Measurements from ENCODE around the gene POC1B.

Gene POC1B

DNA sequence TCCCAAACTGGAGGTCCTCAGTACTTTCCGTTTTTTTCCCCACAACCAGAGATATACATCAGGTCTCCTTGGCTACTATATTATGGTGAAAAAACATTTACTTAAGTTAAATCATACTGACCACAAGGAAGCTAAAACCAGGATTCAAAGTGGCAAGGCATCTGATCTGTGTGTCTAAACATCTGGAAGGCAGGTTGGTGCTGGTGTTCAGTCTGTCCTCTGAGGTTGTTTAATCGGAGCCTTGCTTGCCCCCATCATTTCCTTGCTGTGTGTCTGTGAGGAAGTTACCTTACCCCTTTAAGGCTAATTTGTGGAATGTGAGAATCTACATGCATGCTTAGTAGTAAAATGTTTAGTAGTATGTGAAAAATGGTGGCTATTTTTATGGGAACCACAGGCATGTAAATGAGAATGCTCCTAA, 76.9 kb downstream of the POC1B start:
- no peak overlapping the region for H3K4me3 ChIP-seq (ENCODE audit: low read depth, low read length)
- peak; percentile 43 for DNase-seq (ENCODE audit: low read depth)
- TF ChIP-seq, protein P1, sequence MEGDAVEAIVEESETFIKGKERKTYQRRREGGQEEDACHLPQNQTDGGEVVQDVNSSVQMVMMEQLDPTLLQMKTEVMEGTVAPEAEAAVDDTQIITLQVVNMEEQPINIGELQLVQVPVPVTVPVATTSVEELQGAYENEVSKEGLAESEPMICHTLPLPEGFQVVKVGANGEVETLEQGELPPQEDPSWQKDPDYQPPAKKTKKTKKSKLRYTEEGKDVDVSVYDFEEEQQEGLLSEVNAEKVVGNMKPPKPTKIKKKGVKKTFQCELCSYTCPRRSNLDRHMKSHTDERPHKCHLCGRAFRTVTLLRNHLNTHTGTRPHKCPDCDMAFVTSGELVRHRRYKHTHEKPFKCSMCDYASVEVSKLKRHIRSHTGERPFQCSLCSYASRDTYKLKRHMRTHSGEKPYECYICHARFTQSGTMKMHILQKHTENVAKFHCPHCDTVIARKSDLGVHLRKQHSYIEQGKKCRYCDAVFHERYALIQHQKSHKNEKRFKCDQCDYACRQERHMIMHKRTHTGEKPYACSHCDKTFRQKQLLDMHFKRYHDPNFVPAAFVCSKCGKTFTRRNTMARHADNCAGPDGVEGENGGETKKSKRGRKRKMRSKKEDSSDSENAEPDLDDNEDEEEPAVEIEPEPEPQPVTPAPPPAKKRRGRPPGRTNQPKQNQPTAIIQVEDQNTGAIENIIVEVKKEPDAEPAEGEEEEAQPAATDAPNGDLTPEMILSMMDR (conservative IDR thresholded peaks at IDR 0.05; ENCODE audit: low read depth, low read length), result no peak

DNA sequence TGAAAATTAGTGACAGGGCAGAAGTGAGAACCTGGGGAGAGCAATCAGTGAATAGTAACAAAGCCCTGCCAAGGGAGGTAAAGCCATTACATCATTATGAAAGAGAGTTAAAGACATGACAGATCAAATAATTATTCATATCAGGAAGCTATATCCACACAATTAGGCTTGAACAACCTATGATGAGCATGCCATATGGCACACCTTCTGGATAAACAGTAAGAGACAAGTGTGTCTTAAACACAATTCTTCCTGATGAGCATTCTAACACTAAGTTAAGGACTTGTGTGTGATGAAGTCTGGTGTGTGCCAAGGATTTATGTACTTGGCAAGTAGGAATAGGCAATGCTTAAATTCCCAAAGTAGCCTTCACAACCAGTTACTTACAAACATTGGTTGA, 77.3 kb downstream of the POC1B start:
- no peak overlapping the region for H3K4me3 ChIP-seq (ENCODE audit: low read depth, low read length)
- no peak for DNase-seq (ENCODE audit: low read depth)
- TF ChIP-seq, protein P1 (conservative IDR thresholded peaks at IDR 0.05; ENCODE audit: low read depth, low read length), result no peak

DNA sequence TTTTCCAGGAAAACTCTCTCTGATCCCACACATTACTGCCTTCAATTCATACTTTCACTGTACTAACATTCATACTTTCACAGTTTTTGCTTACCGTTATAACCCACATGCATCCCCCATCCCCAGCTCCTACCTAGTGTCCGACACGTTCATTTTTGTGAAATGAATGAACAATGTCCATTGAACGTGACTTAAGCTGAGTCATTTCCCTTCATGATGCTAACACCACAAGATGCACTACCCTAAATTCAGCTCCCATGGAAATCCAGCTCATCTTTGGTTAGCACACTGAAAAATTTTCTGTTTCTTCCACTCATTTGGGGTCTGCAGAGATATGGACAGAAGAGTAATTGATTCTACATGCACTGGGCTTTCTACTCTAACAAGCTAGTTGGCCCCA, 85.9 kb downstream of the POC1B start:
- TF ChIP-seq, protein P1 (conservative IDR thresholded peaks at IDR 0.05; ENCODE audit: low read depth, low read length), result no peak
- DNase-seq (ENCODE audit: low read depth), result peak; percentile 45
- no peak overlapping the region for H3K4me3 ChIP-seq (ENCODE audit: low read depth, low read length)

DNA sequence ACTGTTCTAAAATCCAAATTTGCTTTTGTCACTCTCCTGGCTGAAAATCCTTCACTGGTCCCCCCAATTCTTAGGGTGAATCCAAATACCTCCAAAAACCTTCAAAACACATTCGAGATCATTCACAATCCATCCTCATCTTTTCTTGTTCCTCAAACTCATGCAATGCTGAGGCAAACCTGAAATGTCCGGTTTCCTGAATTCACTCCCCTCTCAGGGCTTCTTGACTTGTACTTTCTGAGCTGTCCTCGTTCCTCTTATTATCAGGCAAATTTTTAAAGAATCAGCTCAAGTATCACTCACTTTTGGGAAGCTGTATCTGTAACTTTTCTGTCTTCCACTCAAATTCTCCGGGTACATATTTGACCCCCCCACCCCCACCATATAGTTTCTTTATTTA, 88.6 kb downstream of the POC1B start:
- TF ChIP-seq, protein P1 (conservative IDR thresholded peaks at IDR 0.05; ENCODE audit: low read depth, low read length), result no peak
- no peak overlapping the region for H3K4me3 ChIP-seq (ENCODE audit: low read depth, low read length)
- DNase-seq (ENCODE audit: low read depth), result no peak

DNA sequence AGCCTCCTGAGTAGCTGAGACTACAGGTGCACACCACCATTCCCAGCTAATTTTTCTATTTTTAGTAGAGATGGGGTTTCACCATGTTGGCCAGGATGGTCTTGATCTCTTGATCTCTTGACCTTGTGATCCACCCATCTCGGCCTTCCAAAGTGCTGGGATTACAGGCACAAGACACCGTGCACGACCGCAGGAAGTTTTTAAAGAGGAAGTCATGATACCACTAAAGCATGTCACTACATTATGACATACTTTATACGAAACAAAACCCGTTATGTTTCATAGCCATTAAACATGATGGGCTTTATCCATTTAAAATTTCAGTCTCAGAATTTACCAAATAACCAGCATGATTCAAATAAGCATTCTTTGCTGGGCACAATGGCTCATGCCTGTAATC, 89.8 kb downstream of the POC1B start:
- TF ChIP-seq, protein P1 (conservative IDR thresholded peaks at IDR 0.05; ENCODE audit: low read depth, low read length), result no peak
- no peak overlapping the region for H3K4me3 ChIP-seq (ENCODE audit: low read depth, low read length)
- DNase-seq (ENCODE audit: low read depth), result no peak

DNA sequence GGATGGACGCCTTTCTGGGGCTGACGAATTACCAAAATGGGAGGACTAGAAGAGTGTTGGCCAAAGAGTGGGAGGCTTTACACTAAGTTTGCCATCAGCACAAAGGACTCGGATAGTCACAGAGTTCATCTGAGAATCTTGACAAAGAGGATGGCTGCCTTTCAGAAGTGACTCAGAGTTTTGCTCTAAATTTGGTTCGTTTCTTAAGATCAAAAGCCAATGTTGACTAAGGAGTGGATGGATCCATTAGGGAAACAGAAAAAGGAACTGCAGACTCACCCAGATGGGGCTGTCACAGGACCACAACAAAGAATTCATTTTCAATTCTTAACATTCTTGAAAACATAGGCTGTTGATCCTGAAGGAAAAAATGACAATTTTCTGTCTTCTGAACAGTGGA, 92.2 kb downstream of the POC1B start:
- no peak for DNase-seq (ENCODE audit: low read depth)
- TF ChIP-seq, protein P1 (conservative IDR thresholded peaks at IDR 0.05; ENCODE audit: low read depth, low read length), result no peak
- H3K4me3 ChIP-seq (ENCODE audit: low read depth, low read length), result no peak overlapping the region

DNA sequence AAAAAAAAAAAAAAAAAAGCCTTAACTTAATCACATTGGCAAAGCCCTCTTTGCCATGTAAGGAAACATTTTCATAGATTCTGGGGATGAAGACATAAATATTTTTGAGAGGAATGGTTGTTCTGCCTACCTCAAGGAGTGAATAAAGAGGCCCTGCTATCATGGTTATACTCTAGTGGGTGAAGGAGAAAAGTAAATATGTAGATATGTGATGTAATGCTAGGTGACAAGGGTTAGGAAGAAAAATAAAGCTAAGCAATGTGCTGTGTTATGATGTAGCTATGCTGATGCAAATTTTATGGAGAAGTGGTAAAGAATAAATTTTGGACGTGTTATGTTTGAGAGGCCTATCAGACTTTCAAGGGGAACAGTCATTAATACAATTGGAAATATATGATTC, 93.5 kb downstream of the POC1B start:
- no peak for DNase-seq (ENCODE audit: low read depth)
- TF ChIP-seq, protein P1 (conservative IDR thresholded peaks at IDR 0.05; ENCODE audit: low read depth, low read length), result no peak
- H3K4me3 ChIP-seq (ENCODE audit: low read depth, low read length), result no peak overlapping the region

Measured in choroid plexus epithelial cell (primary cell).